Right lobe of liver (tissue), 4 donors: ENCODE results near the gene FXYD7.

Experiments used
- POLR2A ChIP-seq: fragments of 450-650 bp; IDR thresholded peaks from one replicate; pipeline ENCODE4 v1.6.1; 2017; ENCODE audit warnings: antibody characterized with exemption, mild to moderate bottlenecking
- TF ChIP-seq, protein P1 (sequence below), 4 donors: fragments of 200-600 bp in 3 of 4; fragments of 450-650 bp in 1 of 4; IDR thresholded peaks; one replicate each; pipeline versions ENCODE4 v1.5.1 to v1.8.0; 2016 to 2022; ENCODE audit warnings: antibody characterized with exemption in 4 of 4, mild to moderate bottlenecking in 2 of 4
- donor health status: DM: no; HTN: no; CAD: no.
- donor health status: DM: no; HTN: no; CAD: no.
- donor health status: DM: no; HTN: yes; CAD: no.

DNA sequence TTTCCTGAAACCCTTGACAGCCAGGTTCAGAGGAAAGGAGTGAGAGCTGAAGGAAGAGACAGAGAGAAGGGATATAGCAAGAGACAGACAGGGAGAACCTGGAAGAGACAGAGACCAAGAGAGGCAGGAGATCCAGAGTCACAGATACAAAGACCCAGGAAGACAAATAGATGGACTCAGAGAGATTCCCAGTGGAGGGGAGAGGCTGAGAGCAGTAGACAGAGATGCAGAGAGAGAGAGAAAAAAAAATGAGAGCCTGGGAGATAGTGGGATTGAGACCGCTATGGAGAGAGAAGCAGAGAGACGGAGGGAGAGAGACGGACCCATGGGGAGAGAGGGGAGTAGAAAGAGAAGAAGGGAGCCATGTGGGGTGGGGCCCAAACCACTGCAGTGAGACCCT lies 763 bp downstream of the FXYD7 start:
- TF ChIP-seq, protein P1, sequence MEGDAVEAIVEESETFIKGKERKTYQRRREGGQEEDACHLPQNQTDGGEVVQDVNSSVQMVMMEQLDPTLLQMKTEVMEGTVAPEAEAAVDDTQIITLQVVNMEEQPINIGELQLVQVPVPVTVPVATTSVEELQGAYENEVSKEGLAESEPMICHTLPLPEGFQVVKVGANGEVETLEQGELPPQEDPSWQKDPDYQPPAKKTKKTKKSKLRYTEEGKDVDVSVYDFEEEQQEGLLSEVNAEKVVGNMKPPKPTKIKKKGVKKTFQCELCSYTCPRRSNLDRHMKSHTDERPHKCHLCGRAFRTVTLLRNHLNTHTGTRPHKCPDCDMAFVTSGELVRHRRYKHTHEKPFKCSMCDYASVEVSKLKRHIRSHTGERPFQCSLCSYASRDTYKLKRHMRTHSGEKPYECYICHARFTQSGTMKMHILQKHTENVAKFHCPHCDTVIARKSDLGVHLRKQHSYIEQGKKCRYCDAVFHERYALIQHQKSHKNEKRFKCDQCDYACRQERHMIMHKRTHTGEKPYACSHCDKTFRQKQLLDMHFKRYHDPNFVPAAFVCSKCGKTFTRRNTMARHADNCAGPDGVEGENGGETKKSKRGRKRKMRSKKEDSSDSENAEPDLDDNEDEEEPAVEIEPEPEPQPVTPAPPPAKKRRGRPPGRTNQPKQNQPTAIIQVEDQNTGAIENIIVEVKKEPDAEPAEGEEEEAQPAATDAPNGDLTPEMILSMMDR (IDR thresholded peaks at IDR 0.05): no peak
- no peak for TF ChIP-seq POLR2A
